Erythroblast (primary cell): ENCODE data around the gene WDR11.

Experiments used
- DNase-seq, 2 experiments: peaks; one replicate each; lab custom pipeline; 2025; lab: John Stamatoyannopoulos, UW
- GATA1 ChIP-seq: IDR thresholded peaks from 2 replicates; pipeline ENCODE4 v1.6.1; 2011; ENCODE audit warnings: low read depth, mild to moderate bottlenecking, control low read depth, low read length, moderate library complexity
- POLR2A ChIP-seq: IDR thresholded peaks from 2 replicates; pipeline ENCODE4 v1.6.1; 2011; ENCODE audit warnings: mild to moderate bottlenecking, low read length

Gene WDR11

GRCh38 chr10:120828763-120829319 lies 22.3 kb upstream of the WDR11 start:
- no peak for DNase-seq
- TF ChIP-seq GATA1 (no peak), POLR2A (no peak)

GRCh38 chr10:120832106-120832505 lies 19.1 kb upstream of the WDR11 start:
- TF ChIP-seq POLR2A (no peak), GATA1 (no peak)
- DNase-seq: no peak

- no peak for TF ChIP-seq GATA1
- TF ChIP-seq POLR2A: no peak
Observed at GRCh38 chr10:120833222-120833928, 17.8 kb upstream of the WDR11 start.

GRCh38 chr10:120835603-120836002 lies 15.6 kb upstream of the WDR11 start:
- DNase-seq: no peak
- no peak for TF ChIP-seq POLR2A
- TF ChIP-seq GATA1: no peak

More at GRCh38 chr10:120833222-120833928, 17.8 kb upstream of the WDR11 start:
- no peak for DNase-seq

GRCh38 chr10:120838941-120839340 lies 12.2 kb upstream of the WDR11 start:
- DNase-seq: no peak
- TF ChIP-seq GATA1 (no peak), POLR2A (no peak)

GRCh38 chr10:120841522-120842189 lies 9.5 kb upstream of the WDR11 start:
- TF ChIP-seq GATA1 (no peak), POLR2A (no peak)
- DNase-seq: no peak

GRCh38 chr10:120854388-120854787 lies 3.2 kb downstream of the WDR11 start:
- TF ChIP-seq POLR2A (no peak), GATA1 (no peak)
- DNase-seq: no peak

- DNase-seq: no peak
- TF ChIP-seq POLR2A (no peak), GATA1 (no peak)
Observed at GRCh38 chr10:120861178-120861855, 10.2 kb downstream of the WDR11 start.

GRCh38 chr10:120873741-120874140 lies 22.6 kb downstream of the WDR11 start:
- no peak for DNase-seq
- TF ChIP-seq GATA1 (no peak), POLR2A (no peak)

GRCh38 chr10:120883071-120883470 lies 31.9 kb downstream of the WDR11 start:
- TF ChIP-seq GATA1 (no peak), POLR2A (no peak)
- no peak for DNase-seq

- DNase-seq: no peak
- no peak for TF ChIP-seq GATA1
Observed at GRCh38 chr10:120887482-120887881, 36.3 kb downstream of the WDR11 start.

- DNase-seq: no peak
- TF ChIP-seq POLR2A: no peak
- no peak for TF ChIP-seq GATA1
Observed at GRCh38 chr10:120891365-120891764, 40.2 kb downstream of the WDR11 start.

- TF ChIP-seq POLR2A: no peak
- TF ChIP-seq GATA1: no peak
Observed at GRCh38 chr10:120894556-120894955, 43.4 kb downstream of the WDR11 start.

GRCh38 chr10:120897343-120897742 lies 46.2 kb downstream of the WDR11 start:
- no peak for DNase-seq
- TF ChIP-seq POLR2A (no peak), GATA1 (no peak)

More at GRCh38 chr10:120894556-120894955, 43.4 kb downstream of the WDR11 start:
- no peak for DNase-seq
